SH-SY5Y (cell line): ENCODE measurements around the gene PAQR6.

ENCODE experiments used
- GATA2 ChIP-seq: IDR thresholded peaks from 2 replicates; pipeline ENCODE4 v1.6.1; 2011; ENCODE audit warnings: mild to moderate bottlenecking, low read depth, low read length
- GATA3 ChIP-seq: IDR thresholded peaks from 2 replicates; pipeline ENCODE4 v1.6.1; 2011; ENCODE audit warnings: low read depth, mild to moderate bottlenecking, low read length, moderate library complexity

DNA sequence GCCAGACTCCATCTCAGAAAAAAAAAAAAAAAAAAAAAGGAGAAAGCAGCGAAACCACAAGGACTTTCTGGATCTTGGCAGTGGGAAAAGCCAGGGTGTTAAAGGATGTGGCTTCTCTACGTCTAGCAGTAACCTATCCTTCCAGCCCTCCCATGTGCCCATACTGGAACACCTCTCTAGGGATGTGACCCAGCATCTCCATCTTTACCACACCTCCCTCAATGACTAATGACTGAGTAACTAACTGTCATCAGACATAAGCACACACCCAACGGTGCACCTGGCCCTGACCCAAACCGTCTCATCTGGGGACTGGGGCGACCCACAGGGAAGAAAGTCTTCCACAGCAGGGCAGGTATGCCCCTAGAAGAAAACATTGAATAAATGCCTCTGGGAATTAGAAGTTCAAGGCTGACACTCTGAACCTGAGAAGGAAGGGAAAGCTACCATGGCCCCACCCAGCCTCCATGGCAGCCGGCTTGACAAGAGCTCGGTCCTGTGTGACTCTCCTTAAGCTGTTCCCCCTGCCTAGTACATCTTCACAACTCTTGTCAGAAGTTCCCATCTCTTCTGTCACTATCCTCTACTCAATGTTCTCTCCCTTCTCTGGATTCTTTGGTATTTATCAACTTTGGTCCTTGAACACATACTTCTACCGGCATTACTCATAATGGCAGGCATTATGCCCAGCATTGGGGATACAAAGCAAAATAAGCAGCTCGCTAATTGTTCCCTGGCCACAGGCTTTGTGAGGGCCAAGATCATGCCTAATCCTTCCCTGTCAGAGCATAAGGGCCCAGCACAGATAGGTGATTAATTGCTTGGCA lies 14.8 kb upstream of the PAQR6 start:
- TF ChIP-seq GATA2 (no peak), GATA3 (no peak)
